SHP77 treated with DMSO at 0.1 percent for 48 hours (cell line): ENCODE measurements around the gene UGGT2.
"Not testable (repeated sequence)": the region's sequence is repeated elsewhere in the genome, so short reads cannot be mapped to it uniquely, and the experiment has no call there.

Experiments used
- DNase-seq: peaks from one replicate; lab custom pipeline; 2025; lab: John Stamatoyannopoulos, UW

The UGGT2 gene, protein sequence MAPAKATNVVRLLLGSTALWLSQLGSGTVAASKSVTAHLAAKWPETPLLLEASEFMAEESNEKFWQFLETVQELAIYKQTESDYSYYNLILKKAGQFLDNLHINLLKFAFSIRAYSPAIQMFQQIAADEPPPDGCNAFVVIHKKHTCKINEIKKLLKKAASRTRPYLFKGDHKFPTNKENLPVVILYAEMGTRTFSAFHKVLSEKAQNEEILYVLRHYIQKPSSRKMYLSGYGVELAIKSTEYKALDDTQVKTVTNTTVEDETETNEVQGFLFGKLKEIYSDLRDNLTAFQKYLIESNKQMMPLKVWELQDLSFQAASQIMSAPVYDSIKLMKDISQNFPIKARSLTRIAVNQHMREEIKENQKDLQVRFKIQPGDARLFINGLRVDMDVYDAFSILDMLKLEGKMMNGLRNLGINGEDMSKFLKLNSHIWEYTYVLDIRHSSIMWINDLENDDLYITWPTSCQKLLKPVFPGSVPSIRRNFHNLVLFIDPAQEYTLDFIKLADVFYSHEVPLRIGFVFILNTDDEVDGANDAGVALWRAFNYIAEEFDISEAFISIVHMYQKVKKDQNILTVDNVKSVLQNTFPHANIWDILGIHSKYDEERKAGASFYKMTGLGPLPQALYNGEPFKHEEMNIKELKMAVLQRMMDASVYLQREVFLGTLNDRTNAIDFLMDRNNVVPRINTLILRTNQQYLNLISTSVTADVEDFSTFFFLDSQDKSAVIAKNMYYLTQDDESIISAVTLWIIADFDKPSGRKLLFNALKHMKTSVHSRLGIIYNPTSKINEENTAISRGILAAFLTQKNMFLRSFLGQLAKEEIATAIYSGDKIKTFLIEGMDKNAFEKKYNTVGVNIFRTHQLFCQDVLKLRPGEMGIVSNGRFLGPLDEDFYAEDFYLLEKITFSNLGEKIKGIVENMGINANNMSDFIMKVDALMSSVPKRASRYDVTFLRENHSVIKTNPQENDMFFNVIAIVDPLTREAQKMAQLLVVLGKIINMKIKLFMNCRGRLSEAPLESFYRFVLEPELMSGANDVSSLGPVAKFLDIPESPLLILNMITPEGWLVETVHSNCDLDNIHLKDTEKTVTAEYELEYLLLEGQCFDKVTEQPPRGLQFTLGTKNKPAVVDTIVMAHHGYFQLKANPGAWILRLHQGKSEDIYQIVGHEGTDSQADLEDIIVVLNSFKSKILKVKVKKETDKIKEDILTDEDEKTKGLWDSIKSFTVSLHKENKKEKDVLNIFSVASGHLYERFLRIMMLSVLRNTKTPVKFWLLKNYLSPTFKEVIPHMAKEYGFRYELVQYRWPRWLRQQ (N-terminal part only)

DNA sequence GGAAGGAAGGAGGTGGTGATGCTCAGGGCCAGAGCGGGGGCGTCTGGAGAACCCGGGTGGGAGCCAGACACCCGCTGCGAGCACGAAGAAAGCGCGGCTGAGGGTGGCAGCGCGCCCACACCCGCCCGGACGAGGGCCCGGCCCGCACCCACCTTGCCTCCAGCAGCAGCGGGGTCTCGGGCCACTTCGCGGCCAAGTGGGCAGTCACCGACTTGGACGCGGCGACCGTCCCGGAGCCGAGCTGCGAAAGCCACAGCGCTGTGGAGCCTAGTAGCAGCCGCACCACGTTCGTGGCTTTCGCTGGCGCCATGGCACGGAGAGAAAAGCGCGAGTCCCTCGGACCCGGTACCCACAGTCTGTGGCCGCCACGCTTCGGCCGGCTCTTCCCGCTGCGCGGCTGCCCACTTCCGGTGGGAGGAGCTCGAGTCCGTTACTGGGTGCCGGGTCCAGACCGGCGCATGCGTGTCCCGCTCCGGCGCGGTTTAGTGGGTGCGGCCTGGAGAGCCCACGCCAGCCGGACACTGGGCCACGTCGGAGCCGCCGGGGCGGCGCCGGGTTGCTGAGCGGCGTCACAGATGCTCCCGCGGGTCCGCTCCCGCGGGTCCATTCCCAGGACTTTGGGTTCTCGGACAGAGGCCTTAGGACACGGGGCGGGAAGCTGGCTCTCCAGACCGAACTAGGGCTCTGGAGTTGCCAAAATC lies at the start of gene UGGT2:
TSS of gene UGGT2 (minus strand) at position 399 of the 701 bp plus-strand sequence. CDS start at position 310, 89 bp downstream.
- DNase-seq: peak; percentile 93

DNA sequence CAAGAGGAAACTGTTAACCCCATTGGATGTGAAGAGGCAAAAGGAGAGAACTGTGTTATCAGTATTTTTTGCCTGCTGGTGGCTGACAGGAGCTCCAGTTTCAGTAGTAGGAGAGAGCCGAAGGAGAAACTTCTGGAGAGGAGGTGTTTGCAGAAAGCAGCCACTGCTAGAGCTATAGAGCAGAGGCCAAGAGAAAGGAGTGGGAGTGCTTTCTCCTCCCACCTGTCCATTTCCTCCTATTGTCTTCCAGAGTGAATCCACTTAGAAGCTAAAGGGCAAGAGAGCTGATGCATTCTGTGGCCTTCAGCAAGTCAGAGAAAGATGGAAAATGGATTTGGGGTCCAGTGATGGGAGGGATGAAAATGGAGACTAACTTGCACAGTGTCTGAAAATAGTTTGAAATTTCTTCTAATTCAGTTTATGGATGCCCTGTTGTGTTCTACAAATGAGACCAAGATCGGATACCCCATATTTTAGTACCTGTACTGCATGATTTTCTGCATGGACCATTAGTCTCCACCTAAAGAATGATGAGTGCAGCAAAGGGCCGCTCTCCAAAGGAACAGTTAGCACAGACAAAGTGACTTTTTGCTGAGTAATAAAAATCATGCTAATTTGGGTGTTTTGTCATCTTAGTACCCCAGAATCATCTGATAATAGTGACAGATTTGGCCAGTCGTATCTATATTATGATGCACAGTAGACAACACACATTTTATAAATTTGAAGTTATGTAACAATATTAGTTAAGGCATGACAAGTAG lies 47.4 kb upstream of the UGGT2 start:
- DNase-seq: no peak

DNA sequence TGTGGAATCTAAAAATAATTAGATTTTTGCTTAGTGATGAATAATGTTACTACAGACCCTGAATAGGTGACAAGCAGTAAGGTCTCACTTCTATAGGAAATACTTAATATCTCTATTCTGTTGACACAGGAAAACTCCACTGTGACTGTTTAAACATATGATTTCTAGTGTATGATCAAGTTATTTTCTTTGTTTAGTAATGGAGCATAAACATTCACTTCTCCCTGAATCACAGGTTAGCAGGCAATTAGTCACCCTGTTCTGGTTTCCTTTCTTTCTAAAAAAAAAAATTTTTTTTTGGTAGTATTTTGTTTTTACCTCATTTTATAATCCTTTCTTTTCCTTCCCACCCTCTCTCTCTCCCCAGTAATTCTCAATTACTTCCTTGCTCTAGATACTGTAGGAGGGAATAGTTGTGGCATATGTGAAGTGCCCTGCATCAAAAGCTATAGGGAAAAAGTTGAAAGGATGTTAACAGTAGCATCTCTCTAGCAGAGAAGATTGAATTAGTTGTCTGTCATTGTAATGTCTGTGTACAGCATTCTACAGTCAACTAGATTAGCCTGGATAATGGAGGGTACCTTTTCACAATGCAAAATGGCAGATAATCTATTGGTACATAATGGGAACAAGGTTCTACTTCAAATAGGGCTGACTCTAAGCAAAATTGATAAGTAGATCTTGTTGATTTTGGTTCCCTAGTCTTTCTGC lies 40.2 kb upstream of the UGGT2 start:
- no peak for DNase-seq

DNA sequence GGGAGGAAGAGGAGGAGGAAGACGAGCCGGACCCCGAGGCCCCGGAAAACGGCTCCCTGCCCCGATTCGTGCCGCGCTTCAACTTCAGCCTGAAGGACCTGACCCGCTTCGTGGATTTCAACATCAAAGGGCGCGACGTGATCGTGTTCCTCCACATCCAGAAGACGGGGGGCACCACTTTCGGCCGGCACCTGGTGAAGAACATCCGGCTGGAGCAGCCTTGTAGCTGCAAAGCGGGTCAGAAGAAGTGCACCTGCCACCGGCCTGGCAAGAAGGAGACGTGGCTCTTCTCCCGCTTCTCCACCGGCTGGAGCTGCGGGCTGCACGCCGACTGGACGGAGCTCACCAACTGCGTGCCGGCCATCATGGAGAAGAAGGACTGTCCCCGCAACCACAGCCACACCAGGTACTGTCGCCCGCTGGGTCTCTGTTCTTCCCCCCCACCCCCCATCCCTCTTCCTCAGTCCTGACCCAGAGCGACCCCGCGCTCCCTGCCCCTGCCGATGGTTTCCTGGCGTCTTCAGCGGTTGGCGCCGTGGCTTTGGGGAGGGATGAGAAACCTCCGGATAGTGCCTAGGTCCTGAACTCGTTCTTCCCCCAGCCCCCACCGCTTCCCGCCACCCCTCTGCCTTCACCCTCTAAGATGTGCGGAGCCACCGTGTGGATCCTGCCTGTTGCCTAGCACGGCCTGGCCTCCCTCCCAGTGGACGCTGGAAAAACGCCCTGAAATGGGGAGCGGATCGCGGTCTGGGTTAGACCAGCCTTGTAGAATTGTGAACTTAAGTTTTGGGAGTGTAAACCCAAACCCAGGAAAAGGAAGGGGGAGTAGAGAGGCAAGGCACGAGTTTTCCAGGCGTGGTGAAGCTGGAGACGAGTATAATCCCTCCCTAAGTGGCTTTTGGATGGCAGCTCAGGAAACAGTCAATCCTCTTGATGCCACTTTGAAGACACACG lies 38.2 kb upstream of the UGGT2 start:
- no peak for DNase-seq

DNA sequence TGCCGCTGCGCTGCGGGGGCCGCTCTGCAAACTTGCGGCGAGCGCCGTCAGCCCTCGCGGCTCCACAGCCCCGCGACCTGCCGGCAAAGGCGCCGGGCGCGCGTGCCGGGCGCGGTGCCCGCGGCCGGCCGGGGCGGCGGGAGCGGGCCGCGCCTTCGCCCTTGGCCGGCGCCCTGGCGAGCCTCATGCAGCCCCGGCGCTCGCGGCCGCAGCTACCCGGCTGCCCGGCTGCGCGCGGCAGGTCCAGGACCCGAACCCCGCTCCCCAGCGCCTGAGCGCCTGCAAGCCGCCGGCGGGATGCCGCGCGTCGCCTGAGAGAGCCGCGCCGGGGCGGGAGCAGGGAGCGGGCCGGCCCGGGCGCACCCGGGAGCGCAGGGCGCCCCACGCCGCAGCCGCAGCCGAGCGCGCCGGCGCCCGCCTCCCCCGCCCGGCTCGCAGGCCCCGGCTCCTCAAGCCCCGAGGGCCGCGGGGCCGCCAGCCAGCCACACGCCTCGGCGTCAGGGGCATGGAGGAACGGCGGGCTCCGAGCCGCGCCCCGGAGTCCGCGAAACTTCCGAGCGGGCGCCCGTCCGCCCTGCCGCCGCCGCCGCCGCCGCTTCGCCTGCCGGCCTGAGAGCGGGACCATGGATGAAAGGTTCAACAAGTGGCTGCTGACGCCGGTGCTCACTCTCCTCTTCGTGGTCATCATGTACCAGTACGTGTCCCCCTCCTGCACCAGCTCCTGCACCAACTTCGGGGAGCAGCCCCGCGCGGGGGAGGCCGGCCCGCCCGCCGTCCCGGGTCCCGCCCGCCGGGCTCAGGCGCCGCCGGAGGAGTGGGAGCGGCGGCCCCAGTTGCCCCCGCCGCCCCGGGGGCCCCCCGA lies 37.3 kb upstream of the UGGT2 start:
- DNase-seq: no peak

DNA sequence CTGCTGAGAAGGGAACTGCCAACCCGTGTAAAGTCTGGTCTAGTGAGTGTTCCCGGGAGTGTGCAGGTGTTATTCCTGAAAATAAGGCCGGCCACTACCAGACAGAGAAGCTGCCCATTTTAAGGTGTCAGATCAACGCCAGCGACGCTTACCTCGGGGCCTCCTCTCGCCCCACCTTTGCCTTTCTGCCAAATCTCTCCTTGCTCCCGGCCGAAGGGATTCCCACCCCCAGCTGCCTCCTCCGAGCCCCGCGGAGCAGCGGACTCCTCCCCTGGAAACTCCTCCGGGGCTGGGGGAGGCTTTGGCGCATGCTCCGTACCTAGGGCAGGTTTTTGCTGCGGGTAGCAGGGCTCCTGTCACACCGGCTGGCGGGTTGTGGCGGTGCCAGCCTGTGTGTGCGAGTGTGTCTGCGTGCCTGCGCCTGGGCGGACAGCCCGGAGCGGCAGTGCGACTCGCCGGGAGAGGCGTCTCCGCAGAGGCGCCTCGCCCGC lies 36.6 kb upstream of the UGGT2 start, which contains the start of gene HS6ST3:
TSS of gene HS6ST3 (plus strand) at position 359 of the 491 bp plus-strand sequence.
- no peak for DNase-seq

DNA sequence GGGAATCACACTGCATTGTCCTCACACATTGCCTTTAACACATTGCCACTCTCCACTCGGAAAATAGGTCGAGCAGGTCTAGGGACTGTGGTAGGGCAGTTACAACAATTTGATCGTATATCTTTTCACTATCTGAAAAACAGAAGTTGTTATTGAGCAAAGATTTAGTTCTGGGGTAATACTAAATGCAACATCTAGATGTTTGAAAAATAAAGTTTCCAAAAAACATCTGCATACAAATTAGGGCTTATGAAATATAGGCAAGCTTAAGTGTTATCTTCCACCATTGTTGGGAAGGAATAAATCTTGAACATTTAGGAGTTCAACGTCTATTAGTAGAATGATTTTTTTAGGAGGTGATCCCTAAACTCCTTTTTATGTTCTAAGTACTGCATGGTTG lies 35.9 kb upstream of the UGGT2 start:
- DNase-seq: no peak

DNA sequence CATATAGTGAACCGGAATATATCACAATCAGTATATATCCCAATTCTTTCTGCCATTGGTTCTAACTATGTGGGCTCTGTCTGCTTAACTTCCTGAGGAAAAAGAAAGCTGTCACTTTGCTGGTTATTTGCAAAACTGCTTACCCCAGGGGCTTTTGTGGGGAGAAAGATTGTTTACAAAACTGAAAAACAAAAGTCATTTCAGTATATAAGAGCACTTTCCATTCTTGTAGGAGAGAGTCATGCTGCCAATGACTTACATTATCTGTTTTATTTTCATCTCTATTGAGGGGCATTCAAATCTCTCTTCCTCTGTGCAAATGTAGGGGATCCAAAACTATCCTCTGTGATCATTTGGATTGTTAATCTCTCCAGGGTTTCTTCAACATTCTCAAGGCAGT lies 33.5 kb upstream of the UGGT2 start:
- no peak for DNase-seq

DNA sequence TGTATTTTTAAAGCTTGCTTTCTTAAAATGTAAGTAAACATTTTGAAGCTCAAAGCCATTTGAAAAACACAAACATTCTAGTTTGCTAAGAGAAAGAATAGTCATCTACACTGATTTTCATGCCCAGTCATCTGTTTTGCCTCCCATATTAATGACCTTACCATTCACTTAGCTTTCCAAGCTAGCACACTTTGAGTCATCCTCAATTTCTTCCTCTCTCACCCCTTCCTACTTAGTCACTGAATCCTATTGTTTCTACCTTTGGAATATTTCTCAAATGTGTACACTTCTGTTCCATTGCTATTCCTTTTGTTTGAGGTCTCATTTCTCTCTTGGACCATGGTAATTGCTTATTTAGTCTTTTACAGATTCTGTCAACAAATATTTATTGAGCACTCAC lies 29.4 kb upstream of the UGGT2 start:
- no peak for DNase-seq

DNA sequence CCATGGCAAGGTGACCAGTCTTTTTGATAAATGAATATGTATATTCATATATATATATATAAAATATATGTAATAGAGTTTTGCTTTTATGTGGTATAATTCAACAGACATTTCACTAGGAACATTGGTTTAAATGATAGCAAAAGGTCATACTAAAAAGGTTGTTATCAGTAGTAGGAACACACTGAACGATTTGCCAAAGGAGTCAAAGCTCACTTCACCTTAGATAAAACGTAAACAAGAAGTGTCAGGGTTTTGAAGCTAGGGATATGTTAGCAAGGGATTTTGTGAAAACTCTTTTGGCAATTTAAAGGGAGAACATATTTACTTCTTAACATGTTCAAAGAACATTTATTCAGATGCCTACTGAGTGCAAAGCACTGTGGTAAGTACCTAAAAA lies 28.7 kb upstream of the UGGT2 start:
- DNase-seq: no peak

DNA sequence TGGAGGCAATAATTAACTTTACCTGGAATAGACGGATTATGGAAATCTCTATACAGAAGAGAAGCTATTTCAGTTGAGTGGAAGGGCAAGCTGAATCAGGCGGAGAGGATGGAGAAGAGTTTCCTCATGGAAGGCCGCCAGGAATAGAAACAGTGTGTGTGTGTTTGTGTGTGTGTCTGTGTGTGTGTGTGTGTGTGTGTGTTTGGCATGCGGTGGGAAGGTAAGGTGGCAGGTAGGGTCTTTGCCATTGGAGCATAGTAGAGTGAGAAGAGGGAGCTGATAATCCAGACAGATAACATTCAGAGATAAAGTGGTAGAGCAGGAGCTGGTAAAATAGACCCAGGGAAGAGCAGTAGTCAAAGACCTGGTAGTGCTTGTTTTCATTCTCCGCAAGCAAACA lies 27.5 kb upstream of the UGGT2 start:
- DNase-seq: no peak

DNA sequence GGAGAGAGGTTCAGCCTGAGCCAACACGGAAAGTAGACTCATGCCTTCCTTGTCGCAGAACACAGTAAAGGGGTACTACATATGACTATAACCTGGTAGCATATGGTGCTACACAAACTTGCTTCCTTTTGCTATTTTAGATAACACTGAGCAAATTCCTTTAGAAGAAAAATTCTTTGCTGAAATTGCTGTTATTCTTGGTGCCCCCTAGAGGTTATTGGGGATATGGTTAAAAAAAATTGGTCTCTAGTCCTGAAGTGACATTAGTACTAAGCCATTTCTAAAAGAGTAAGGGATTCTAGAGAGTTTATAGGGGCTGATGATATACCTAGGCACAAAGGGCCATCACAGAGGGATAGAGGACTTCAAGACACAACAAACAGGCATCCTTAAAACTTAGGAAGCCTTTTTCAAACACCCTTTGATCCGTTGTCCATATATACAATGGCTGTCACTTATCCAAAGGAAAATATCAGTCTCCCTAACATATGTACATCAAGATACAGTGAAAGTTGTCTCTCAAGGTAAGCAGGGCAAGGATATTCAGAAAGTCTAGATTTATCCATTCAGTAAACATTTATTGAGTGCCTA lies 22.8 kb upstream of the UGGT2 start:
- no peak for DNase-seq

DNA sequence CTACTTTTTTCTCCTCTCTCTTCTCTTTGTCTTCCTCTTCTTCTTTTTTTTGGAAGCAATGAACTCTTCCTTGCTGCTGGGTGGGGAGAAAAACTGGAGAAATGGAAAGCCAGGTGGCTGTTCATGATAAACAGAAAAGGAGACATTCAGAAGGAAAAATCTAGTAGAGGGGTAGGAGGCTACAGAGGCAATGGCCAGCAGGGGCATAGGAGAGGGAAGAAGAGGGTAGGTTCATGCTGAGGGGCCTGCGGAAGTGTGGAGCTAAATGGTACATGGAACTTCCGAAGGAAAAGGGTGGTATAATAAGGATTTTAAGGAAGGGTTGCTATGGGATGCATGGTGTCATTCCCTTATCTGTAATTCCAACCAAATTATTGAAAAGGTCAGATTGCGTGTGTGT lies 19.2 kb upstream of the UGGT2 start:
- DNase-seq: no peak

DNA sequence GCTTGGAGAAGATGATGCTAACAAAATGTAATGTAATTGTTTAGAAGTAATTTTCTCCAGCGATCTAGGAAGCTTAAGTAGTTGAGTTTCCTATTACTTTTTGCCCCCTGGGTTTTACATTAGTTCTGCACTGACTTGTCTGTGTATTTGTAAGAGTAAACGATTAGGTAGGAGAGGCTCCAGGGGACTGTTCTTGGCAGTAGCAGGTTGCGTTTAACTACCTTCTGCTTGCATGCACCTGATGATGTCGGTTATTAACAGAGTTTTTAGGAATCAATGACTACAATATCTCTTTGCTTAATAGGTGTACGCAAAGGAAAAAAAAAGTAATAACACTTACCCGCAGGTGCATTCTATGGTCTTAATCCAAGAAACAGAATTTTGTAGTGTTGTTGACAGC lies 18.3 kb upstream of the UGGT2 start:
- DNase-seq: no peak

DNA sequence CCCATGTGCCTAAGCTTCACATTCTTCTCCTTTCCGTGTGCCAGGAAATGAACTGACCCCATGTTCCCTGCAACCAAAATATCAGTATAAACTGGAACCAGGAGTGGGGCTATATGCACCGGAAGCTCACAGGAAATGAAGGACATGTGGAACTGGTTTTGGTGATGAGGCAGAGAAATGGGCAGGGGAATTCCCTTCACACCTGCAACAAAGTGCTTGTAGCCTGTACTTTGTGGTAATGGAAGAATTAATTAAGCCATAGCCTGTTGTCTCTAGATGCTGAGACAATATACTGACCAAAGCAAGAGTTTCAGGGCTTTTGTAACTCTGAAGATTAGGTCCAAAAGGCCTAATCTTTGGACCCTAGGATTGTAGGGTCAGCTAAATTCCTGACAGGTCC lies 15.5 kb upstream of the UGGT2 start:
- no peak for DNase-seq

DNA sequence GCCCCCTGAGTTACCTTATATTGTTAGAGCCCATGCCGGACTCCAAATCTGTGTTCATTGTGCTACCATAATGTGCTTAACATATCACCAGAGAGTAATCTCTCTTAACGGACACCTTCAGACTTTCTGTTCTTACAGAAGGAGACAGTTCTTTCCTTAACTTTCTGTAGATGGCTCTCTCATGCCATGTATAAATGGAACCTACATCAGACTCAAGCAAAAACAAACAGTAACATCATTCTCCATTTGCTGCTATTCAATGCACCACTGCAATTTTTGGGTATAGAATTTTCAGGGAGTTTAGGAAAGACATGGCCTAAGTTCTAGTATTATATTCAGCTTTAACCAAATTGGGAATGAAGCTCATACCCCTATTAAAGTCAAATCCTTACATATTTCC lies 12.6 kb upstream of the UGGT2 start:
- no peak for DNase-seq

DNA sequence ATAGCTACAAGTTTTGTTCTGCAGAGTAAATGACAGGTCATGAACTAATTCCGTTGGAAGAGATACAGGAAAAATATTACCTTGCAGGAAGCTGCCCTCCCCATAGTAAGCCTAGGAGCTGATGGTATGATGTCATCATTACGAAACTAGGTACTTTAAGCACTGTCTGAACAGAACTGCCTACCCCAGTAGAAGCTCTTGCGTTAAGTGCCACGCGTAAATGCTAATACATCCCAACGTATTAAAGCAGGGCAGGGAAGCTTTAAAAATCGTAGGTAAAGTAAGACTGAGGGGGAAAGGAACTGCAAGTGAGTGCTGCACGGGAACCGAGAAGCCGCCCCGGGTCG lies 572 bp downstream of the UGGT2 start:
- DNase-seq: peak; percentile 62

DNA sequence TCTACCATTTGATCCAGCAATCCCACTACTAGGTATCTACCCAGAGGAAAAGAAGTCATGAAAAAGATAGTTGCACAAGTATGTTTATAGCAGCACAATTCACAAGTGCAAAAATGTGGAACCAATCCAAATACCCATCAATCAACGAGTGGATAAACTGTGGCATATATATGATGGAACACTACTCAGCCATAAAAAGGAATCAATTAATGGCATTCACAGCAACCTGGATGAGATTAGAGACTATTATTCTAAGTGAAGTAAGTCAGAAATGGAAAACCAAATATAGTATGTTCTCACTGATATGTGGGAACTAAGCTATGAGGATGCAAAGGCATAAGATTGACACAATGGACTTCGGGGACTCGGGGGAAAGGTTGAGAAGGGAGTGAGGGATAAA lies 1.3 kb downstream of the UGGT2 start:
- DNase-seq: not testable (repeated sequence)
